ENCODE data around the gene APRT. TPM values are rescaled to one million over a fixed set of nuclear protein-coding genes. Genes with fewer than 3 reads are reported as not detected.
A peak's percentile ranks its signal among the peaks of the same experiment; 100 is the strongest.

The APRT gene
- total RNA-seq, 4 donors from 2014 or later: 81.6 to 221 (median 149) TPM

GRCh38 chr16:88777471-88778270, 34.1 kb downstream of the APRT start:
- H3K4me1 ChIP-seq: peaks cover 61 to 88% (median 71%) of the 10 kb centered on the region in 4 donors
- intact Hi-C loops (cut with DNase I; ENCODE audit: low total_unique reads): no loop called here
- in situ Hi-C loops (cut with MboI; ENCODE audit: low pct_ligation_motif_present in 1 of 4, low pct_unique_long_range_greater_than_20kb in 1 of 4, low sequenced_read_pairs in 3 of 4): no loop called here
- H3K9me3 ChIP-seq: no peaks in the 10 kb centered on the region
- H3K4me3 ChIP-seq: no peak overlapping the region
- DNase-seq: no peak
- WGBS, 2 donors (ENCODE audit: low coverage in 1 of 2): 61 to 82% methylated on average over 13 to 33 of the region's 34 CpGs
- no peaks in the 10 kb centered on the region for H3K36me3 ChIP-seq
- peak overlapping the region; percentile 90 to 97 (median 94) for H3K27ac ChIP-seq
- H3K27me3 ChIP-seq: no peaks in the 10 kb centered on the region
- TF ChIP-seq POLR2AphosphoS5 (IDR thresholded peaks at IDR 0.05): no peak
- TF ChIP-seq EP300 (IDR thresholded peaks at IDR 0.05; ENCODE audit: low read depth): no peak
- TF ChIP-seq POLR2A (IDR thresholded peaks at IDR 0.05): no peak
- TF ChIP-seq CTCF (IDR thresholded peaks at IDR 0.05): no peak

- WGBS, 2 donors (ENCODE audit: low coverage in 1 of 2): 55 to 90% methylated on average over 2 to 18 of the region's 18 CpGs
- H3K27ac ChIP-seq: peak overlapping the region in 3 of 4 donors; percentile 39 to 97 (median 90)
- intact Hi-C loops (cut with DNase I; ENCODE audit: low total_unique reads): no loop called here
Measured at GRCh38 chr16:88775825-88776224, 35.9 kb downstream of the APRT start.

GRCh38 chr16:88774544-88775393, 37.0 kb downstream of the APRT start:
- in situ Hi-C loops (cut with MboI; ENCODE audit: low pct_ligation_motif_present in 1 of 4, low pct_unique_long_range_greater_than_20kb in 1 of 4, low sequenced_read_pairs in 3 of 4): no loop called here
- H3K27ac ChIP-seq: peak overlapping the region; percentile 82 to 93 (median 88)

More at GRCh38 chr16:88775825-88776224, 35.9 kb downstream of the APRT start:
- Histone ChIP-seq H3K4me1 (peaks cover 59 to 88% (median 69%) of the 10 kb centered on the region in 4 donors), H3K36me3 (no peaks in the 10 kb centered on the region), H3K4me3 (no peak overlapping the region), H3K9me3 (no peaks in the 10 kb centered on the region), H3K27me3 (no peaks in the 10 kb centered on the region)
- TF ChIP-seq POLR2A (IDR thresholded peaks at IDR 0.05): no peak
- TF ChIP-seq EP300 (IDR thresholded peaks at IDR 0.05; ENCODE audit: low read depth): no peak
- TF ChIP-seq POLR2AphosphoS5 (IDR thresholded peaks at IDR 0.05): no peak
- no peak for TF ChIP-seq CTCF (IDR thresholded peaks at IDR 0.05)
- no peak for DNase-seq
- in situ Hi-C loops (cut with MboI; ENCODE audit: low pct_ligation_motif_present in 1 of 4, low pct_unique_long_range_greater_than_20kb in 1 of 4, low sequenced_read_pairs in 3 of 4): no loop called here

More at GRCh38 chr16:88774544-88775393, 37.0 kb downstream of the APRT start:
- intact Hi-C loops (cut with DNase I; ENCODE audit: low total_unique reads): no loop called here
- 83 to 88% methylated on average over 5 to 27 of the region's 32 CpGs for WGBS, 2 donors (ENCODE audit: low coverage in 1 of 2)
- Histone ChIP-seq H3K27me3 (no peaks in the 10 kb centered on the region), H3K4me1 (peaks cover 59 to 88% (median 69%) of the 10 kb centered on the region in 4 donors), H3K4me3 (no peak overlapping the region), H3K9me3 (no peaks in the 10 kb centered on the region), H3K36me3 (no peaks in the 10 kb centered on the region)
- DNase-seq: no peak
- TF ChIP-seq POLR2A (IDR thresholded peaks at IDR 0.05) (no peak), EP300 (IDR thresholded peaks at IDR 0.05; ENCODE audit: low read depth) (no peak), CTCF (IDR thresholded peaks at IDR 0.05) (no peak), POLR2AphosphoS5 (IDR thresholded peaks at IDR 0.05) (no peak)

Measured in transverse colon (tissue), 4 donors.